GM19193 (cell line): ENCODE data around the gene KRTAP4-12.
"Not testable (repeated sequence)": the region's sequence is repeated elsewhere in the genome, so short reads cannot be mapped to it uniquely, and the experiment has no call there.

ENCODE experiments used
- POLR2A ChIP-seq: IDR thresholded peaks from 4 replicates; pipeline ENCODE4 v1.6.1; 2011; ENCODE audit not compliant: insufficient read depth, insufficient read length; ENCODE audit errors: extremely low read depth

Gene KRTAP4-12

GRCh38 chr17:41133880-41134735 lies 10.1 kb upstream of the KRTAP4-12 start:
- no peak for TF ChIP-seq POLR2A

GRCh38 chr17:41131979-41132378 lies 8.0 kb upstream of the KRTAP4-12 start:
- TF ChIP-seq POLR2A: no peak

GRCh38 chr17:41127371-41127770 lies 3.4 kb upstream of the KRTAP4-12 start:
- no peak for TF ChIP-seq POLR2A

- TF ChIP-seq POLR2A: no peak
Observed at GRCh38 chr17:41126412-41126811, 2.4 kb upstream of the KRTAP4-12 start.

GRCh38 chr17:41125064-41125463 lies 1.1 kb upstream of the KRTAP4-12 start:
- TF ChIP-seq POLR2A: no peak

GRCh38 chr17:41121742-41122141 lies 2.2 kb downstream of the KRTAP4-12 start:
- TF ChIP-seq POLR2A: no peak

GRCh38 chr17:41118721-41119120 lies 5.3 kb downstream of the KRTAP4-12 start:
- TF ChIP-seq POLR2A: no peak

- not testable (repeated sequence) for TF ChIP-seq POLR2A
Observed at GRCh38 chr17:41117846-41118386, 6.1 kb downstream of the KRTAP4-12 start, which contains the start of gene KRTAP4-11. KRTAP4-11 (minus strand) TSS chr17:41118373; CDS start chr17:41118315, 58 bp downstream.

GRCh38 chr17:41116297-41116696 lies 7.7 kb downstream of the KRTAP4-12 start:
- no peak for TF ChIP-seq POLR2A

- no peak for TF ChIP-seq POLR2A
Observed at GRCh38 chr17:41111151-41111885, 12.7 kb downstream of the KRTAP4-12 start.

- TF ChIP-seq POLR2A: no peak
Observed at GRCh38 chr17:41107941-41108450, 16.0 kb downstream of the KRTAP4-12 start.

GRCh38 chr17:41105347-41105746 lies 18.6 kb downstream of the KRTAP4-12 start, which contains the start of gene KRTAP4-9:
KRTAP4-9 (plus strand) TSS chr17:41105389; CDS start chr17:41105389, 0 bp downstream.
- TF ChIP-seq POLR2A: not testable (repeated sequence)

- TF ChIP-seq POLR2A: no peak
Observed at GRCh38 chr17:41103896-41104295, 20.1 kb downstream of the KRTAP4-12 start.

GRCh38 chr17:41101586-41102259 lies 22.3 kb downstream of the KRTAP4-12 start, which contains the start of gene KRTAP4-16:
KRTAP4-16 (minus strand) TSS chr17:41102209; CDS start chr17:41102209, 0 bp downstream.
- no peak for TF ChIP-seq POLR2A
